ENCODE measurements around the gene CAPZA1.
"Not testable (repeated sequence)": the region's sequence is repeated elsewhere in the genome, so short reads cannot be mapped to it uniquely, and the experiment has no call there.

Gene CAPZA1

DNA sequence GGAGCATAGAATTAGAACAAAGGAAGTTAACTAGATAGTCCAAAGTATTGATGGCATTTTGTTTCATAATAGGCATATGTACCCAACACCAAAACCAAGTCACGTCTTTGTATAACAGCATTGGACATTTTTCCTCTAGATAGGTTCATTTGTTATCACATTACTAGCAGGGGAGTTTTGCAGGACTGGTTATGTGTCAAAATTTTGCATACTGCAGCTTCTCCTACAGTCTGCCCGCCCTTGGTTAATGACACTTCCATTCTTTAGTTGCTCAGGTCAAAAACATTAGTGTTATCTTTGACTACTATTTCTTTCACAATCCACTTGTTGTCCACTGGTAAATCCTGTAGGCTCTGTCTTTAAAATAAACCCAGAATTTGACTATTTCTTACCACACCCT lies 8.9 kb downstream of the CAPZA1 start:
- DNase-seq: no peak

DNA sequence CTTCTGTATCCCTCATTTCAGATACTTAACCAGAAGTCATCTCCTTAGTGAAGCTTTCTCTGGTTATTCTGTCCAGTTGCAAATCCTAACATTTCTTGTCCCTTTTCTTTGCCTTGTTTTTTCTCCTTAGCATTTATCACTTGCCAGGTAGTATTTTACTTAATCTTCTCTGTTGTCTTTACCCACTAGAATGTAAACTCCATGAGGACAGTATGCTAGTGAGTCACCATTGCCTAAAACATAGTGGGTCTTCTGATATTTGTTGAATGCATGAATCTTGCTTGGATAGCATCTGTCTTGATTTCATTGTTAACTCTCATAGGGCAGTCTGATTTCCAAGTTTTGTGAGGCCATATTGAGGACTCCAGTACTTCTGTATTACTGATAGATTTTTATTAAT lies 9.6 kb downstream of the CAPZA1 start:
- DNase-seq: no peak

DNA sequence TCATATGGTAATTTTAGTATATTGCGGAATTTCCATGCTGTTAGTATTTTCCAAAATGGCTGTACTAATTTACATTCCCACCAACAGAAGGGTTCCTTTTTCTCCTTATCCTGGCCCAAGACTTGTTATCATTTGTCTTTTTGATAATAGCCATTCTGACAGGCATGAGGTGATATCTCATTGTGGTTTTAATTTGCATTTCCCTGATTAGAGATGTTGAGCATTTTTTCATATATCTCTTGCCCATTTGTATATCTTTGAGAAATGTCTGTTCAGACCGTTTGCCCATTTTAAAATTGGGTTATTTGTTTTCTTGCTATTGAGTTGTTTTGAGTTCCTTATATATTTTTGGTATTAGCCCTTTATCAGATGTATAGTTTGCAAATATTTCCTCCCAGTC lies 14.0 kb downstream of the CAPZA1 start:
- DNase-seq: no peak

DNA sequence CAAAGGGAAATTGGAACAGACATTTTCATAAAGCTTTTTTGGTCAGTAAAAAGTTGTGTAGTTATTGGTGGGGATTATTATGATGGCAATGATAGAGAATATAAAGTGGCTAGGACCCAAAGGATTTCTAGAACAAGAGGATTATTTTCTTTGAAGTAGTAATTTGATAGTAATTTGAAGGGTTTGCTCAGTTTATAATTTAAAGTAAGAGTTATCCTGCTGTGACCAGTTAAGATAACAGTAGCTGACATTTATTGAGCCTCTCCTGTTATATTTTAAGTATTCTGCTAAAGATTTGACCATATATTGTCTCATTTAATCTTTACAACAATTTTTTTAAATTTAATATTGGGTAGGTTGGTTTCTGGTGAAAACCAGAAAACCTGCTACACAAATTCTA lies 14.7 kb downstream of the CAPZA1 start:
- peak; percentile 27 for DNase-seq

DNA sequence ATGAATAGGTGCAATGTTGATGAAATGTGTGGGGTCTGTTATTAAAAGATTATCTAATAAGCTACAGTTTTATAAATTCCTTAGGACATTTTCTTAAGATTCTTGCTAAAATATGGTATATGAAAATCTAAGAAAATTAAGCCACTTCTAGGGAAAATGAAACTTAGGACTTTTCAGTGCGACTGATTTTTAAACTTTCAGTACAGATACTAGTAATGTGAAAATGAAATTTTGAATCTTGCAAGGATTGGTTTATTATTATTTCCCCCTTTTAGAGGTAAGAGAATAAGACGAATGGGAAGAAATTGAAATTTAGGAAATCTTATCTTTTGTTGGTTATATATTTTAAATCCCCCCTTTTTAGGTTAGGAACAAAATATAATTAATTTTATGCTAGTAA lies 16.4 kb downstream of the CAPZA1 start:
- no peak for DNase-seq

DNA sequence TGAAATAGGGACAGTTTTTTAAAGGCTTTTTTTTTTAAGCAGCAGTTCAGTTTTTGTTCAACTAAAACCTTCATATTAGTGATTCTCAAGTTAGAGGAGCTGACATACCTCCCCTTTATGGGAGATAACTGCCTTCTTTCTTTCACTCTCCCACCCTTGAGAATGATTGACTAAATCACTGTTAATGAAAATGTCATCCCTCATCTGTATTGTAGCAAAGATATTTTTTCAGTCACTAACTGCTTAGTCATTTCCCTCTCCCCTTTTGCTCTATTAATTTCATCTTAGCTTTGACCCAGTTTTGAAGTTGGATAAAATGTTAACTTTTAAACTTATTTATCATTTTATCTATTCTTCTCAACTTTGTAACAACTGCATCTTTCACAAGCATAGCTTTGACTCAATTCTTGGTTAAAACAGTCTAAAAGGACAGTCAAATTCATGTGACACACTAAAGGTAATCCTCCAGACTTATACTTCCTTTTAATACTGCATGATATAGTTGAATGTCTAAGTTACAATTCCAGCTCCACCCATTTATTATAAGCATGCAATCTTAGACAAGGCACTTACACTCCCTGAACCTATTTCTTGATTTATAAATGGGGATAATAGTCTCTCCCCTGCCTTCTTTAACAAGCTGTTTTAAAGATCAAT lies 17.1 kb downstream of the CAPZA1 start:
- no peak for DNase-seq

DNA sequence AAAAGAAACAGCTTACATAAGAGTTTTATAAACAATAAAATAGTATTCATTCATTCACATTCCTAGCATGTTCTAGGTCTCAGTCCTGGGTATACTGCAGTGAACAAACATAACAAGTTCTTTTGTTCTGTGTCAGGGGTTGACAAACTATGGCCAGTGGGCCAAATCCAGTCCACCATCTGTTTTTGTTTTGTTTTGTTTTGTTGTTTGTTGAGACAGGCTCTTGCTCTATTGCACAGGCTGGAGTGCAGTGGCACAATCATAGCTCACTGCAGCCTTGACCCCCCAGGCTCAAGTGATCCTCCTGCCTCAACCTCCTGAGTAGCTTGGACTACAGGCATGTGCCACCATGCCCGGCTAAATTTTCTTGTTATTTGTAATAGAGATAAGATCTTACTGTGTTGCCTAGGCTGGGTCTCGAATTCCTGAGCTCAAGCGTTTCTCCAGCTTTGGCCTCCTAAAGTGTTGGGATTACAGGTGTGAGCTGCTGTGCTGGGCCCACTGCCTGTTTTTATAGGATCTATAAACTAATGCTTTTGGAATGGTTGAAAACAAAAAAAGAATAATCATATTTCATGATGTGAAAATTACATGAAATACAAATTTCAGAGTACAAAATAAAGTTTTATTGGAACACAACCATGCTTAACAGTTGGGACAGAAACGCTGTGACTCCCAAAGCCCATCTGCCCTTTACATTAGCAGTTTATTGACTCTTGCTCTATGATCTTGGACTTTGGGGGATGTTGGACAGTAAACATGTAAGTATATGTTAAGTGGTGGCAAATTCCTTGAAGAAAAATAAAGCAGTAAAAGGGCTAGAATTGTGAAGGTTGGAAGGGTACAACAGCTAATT lies 17.9 kb downstream of the CAPZA1 start:
- DNase-seq: no peak

DNA sequence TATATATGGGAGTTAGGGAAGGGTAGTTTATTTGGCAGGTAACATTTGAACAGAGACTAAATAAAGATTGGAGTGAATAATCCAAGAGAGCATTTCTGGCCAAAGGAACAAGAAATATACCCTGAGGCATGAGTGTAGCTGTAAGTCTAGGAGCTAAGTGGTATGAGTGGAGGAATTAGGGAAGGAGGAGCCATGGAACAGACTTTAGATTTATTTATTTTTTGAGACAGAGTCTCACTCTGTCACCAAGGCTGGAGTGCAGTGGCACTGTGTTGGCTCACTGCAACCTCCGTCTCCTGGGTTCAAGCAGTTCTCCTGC lies 18.4 kb downstream of the CAPZA1 start:
- DNase-seq: no peak

DNA sequence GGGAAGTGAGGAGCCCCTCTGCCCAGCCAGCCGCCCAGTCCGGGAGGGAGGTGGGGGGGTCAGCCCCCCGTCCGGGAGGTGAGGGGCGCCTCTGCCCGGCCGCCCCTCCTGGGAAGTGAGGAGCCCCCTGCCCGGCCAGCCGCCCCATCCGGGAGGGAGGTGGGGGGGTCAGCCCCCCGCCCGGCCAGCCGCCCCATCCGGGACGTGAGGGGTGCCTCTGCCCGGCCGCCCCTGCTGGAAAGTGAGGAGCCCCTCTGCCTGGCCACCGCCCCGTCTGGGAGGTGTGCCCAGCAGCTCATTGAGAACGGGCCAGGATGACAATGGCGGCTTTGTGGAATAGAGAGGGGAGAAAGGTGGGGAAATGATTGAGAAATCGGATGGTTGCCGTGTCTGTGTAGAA lies 20.8 kb downstream of the CAPZA1 start:
- DNase-seq: not testable (repeated sequence)

DNA sequence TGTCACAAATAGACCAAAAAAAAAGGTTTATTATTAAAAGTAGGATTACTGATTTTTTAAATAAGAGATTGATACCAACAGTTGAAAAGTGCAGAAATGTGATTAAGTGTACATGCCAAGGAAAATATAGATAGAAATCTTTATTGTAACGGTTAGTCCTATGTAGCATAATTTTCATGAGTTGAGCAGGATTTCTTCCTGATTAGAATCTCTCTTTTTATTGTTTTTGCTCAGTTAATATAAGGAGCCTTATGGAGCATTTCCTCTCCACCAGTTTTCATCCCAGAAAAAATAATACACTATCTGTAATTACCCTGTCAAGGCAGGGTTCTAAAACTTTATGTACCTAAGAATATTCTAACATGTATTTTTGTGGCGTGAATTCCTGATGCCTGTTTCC lies 23.4 kb downstream of the CAPZA1 start:
- no peak for DNase-seq

DNA sequence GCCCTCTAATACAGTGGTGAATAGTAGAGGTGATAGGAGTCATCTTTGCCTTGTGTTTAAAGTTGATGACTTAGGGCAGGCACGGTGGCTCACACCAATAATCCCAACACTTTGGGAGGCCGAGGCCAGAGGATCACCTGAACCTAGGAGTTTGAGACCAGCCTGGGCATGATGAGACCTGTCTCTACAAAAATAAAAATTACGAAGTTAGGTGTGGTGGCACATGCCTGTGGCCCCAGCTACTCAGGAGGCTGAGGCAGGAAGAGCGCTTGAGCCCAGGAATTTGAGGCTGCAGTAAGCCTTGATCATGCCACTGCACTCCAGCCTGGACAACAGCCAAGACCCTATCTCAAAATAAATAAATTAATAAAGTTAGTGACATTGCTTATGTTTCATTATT lies 26.6 kb downstream of the CAPZA1 start:
- no peak for DNase-seq

DNA sequence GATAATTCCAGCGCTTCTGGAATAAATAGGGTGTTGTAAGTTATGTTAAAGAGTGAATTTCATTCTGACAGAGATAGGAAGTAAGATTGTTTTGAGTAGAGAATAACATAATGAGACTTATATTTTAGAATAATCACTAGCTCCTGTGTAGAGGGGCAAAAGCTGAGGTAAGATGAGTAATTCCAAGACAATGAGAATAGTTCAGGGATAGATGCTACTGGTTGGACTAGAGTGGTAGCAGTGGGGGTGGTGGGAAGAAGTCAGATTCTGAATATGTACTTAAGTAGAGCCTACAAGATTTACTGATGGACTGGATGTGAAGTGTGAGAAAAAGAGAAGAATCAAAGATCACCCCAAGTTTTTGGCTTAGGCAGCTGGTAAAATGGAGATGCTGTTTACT lies 31.6 kb downstream of the CAPZA1 start:
- no peak for DNase-seq

DNA sequence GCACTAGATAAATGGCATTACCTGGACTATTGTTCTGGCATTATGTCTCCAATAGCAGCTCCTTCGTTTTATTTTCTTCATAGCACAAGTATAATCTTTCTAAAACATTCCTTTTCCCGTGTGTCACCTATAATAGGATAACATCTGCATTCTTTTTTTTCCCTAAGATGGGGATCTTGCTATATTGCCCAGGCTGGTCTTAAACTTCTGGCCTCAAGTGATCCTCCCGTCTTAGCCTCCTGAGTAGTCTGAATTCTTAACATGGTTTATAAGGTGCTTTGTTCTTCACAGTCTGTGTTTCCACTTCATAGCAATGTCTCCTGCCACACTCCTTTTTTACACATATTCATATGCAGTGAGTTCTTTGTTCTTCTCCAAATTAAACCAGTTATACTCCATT lies 46.2 kb downstream of the CAPZA1 start:
- DNase-seq: no peak

DNA sequence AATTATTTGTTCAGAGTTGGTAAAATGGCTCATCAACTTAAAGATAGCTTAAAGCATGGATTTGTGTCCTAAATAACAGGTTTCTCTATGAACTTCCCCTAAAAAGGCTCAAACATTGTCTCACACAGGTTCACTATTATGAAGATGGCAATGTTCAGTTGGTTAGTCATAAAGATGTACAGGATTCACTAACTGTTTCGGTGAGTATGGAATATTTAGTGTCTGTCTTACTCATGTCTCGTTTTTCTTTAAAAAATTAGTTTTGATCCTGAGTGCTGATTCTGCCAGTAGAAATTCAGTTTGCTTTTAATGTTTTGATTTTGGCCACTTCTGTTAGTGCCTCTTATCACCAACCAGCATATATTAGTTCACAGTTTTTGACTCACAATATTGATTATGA lies 47.3 kb downstream of the CAPZA1 start:
- DNase-seq: no peak

DNA sequence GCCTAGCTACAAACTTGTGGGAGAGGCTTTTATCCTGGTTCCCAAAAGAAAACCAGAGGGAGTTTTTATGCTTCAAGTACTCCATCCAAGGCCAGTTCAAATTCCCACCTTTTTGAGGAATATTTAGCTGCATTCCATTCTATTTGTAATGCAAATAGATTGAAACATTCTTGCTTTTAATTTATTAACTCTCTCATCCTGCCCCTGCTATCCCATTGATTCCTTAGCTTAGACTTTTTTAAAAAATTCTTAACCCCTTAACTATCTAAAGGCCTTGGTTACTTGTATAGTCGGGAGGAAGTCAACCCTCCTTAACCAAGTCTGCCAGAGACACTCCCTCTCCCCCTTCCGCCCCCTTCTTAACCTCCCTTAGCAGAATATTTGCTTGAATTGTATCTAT lies 52.4 kb downstream of the CAPZA1 start:
- DNase-seq: no peak

DNA sequence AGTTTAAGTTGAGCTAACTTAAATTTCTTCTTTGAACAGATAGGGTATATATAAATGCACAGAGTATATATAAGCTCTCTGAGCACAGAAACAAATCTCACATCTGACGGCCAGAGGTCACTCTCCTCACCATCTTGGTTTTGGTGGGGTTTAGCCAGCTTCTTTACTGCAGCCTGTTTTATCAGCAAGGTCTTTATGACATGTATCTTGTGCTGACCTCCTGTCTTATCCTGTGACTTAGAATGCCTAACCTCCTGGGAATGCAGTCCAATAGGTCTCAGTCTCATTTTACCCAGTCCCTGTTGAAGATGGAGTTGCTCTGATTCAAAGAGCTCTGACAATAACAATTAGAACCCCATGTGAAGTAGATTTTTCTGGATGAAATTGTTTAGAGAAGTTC lies 53.2 kb downstream of the CAPZA1 start:
- DNase-seq: no peak

DNA sequence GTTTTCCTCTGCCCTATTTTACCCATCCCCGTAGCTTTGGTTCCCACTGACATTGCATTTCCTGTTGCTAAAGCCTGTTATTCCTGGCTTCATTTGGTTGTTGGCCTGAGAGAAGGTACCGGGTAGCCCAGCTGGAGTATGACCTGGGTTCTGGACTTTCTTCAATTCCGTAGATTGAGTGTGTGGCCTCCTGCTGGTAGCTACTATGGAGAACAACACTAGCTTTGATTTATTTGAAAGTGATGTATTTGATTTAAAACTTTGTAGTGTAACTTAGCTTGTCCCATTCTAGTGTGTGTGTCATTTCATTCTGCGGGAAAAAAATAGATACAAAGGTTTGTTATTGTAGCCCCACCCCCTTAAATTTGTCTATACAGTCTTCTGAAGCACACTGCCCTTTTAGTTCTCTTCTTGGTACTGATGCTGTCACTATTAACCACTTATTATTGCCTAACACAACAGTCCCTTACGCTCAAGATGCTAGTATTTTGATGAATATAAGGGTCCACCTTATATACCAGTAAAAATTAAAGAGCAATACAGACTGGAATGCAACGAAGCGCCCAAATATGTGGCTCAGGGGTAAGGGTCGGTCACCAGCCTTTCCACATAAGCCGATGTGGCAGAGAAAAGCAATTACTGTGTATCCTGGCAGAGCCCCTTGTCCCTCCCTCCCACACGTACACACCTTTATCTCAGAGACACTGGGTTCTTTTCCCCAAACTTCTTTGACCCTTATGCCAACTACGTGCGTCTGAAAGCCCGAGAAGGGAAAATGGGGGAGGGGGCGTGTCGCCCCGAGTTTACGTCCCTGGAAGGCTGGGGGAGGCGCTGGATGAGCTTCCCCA lies 54.2 kb downstream of the CAPZA1 start:
- DNase-seq: no peak

DNA sequence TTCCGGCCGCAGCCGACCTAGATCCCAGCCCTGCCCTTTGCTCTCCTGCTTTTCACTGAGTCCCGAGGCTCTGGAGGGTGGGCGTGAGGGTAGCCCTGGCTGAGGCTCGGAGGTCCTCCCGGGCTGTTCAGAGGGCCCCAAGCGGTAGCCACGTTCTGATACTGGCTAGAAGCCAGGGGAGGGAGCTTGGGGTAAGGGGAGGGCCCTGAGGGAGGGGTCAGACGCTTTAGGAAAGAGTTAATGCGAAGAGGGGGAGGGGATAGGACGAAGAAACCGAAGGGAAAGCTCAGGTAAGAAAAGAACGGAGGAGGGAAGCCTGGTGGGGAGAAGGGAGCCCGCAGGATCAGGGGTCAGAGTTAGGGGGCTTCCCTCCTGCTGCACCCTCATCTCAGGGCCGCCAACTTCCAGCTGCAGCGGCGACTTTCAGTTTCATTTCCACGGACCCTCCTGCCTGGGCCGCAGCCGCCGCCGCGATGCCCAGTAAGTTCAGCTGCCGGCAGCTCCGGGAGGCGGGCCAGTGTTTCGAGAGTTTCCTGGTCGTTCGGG lies 54.9 kb downstream of the CAPZA1 start, which contains the start of gene MOV10:
MOV10 (plus strand) TSS at position 220 of the 546 bp plus-strand sequence; CDS start at position 474, 254 bp downstream.
- DNase-seq: no peak

DNA sequence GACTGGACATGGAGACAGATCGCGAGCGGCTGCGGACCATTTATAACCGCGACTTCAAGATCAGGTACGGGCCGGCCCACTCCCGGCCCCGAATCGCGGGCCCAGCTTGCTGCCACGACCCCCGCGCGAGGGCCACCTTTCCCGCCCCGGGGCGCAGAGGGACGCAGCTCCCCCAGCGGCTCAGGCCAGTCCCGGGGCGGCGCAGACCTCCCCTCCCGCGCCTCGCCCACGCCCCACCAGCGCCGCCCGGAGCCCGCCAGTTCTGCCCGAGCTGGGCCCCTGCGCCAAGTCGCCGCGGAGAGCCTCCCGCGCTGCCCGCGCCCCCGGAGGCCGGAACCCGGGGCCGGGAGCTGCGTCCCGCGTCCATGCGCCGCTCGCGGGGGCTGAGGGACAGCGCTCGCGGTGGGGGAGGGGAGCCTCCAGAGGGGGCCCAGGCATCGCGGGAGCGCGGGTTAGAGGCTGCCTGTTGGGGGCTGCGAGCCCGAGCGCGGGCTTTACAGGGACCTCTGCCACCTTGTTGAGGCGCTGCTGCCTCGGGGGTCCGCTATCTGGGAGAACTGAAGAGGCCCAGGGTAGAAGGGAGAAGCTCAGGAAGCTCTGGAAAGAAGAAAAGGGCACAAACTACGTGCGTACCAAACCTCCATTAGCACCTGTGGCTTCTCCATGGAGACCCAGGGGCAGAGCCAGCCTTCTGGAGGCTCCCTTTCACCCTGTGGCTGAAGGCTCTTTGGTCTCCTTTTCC lies 55.5 kb downstream of the CAPZA1 start:
- DNase-seq: no peak

DNA sequence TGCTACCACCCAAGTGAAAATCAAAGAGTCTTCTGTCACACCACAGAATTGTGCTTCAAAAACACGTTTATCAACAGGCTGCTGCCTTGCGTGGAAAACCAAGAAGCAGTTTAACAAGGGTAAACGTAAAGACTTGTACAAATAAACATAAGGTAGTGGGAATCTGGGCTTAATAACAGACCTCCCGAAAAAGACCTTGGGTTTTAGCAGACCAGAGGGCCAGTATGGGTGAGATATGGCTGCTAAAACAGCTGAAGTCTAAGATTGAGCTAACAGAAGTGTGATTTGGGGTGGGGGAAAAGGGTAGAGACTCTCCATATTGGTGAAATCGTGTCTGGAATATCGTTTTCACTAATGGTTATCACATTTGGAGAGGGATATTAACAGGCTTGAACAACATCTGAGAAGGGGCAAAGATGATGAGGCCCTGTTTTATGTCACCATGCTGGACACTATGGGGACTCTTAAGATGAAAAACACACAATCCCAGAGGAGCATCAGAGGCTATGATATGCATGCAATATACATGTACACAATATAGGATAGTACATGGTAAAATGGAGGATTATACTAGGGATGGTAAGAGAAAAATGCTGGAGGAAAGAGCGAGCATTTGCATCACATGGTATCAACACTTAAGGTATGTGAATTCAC lies 56.2 kb downstream of the CAPZA1 start:
- no peak for DNase-seq

DNA sequence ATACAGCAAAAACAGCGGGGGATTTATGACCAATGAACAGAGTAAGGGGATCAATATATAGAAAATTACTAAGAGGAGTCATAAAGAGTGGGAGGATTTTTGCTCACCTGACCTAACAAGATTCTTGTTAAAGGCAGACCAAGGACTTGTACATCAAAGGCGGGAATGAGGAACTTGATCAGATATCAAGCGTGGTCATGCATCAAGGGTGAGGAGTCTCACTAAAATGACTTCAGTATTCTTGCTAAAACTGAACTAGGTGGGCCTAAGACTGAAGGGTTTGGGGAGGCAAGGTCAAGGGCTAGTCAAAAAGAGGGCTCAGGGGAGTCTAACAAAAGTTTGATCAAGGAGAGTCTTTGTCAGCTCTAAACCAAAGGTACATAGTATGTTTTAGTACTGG lies 56.9 kb downstream of the CAPZA1 start:
- DNase-seq: no peak

DNA sequence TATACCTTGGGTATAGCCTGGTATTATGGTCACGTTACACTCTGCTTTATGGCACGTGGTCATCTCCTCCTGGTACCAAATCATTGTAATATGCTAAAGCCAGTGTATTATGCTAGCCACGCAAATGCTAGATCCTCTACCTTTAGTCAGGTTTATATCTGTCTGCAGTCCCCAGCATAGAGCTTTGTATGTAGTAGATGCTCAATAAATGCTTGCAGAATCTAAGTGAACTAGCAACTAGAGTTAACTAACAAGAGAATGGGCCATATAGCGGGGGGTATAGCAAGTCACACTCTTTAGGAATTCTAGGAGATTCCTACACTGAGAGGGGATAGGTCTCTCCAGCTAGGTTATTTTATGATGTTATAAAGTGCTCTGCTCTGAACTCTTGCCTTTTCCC lies 57.9 kb downstream of the CAPZA1 start:
- no peak for DNase-seq
